ENCODE results near the gene SAMD4A.

SAMD4A gene

GRCh38 chr14:54829486-54830224, 262.7 kb downstream of the SAMD4A start:
- no peak for DNase-seq (ENCODE audit: low read depth)
- no peak for TF ChIP-seq CTCF (IDR thresholded peaks at IDR 0.05; ENCODE audit: low read depth, low read length, missing control alignments)
- in situ Hi-C loops (cut with HindIII; ENCODE audit: low sequenced_read_pairs), result no loop called here
- no peak overlapping the region for H3K4me3 ChIP-seq (ENCODE audit: low read depth, low read length)

GRCh38 chr14:54830650-54831049, 263.7 kb downstream of the SAMD4A start:
- DNase-seq (ENCODE audit: low read depth), result no peak
- no peak for TF ChIP-seq CTCF (IDR thresholded peaks at IDR 0.05; ENCODE audit: low read depth, low read length, missing control alignments)
- no peak overlapping the region for H3K4me3 ChIP-seq (ENCODE audit: low read depth, low read length)
- in situ Hi-C loops (cut with HindIII; ENCODE audit: low sequenced_read_pairs), result no loop called here

- in situ Hi-C loops (cut with HindIII; ENCODE audit: low sequenced_read_pairs), result no loop called here
- TF ChIP-seq CTCF (IDR thresholded peaks at IDR 0.05; ENCODE audit: low read depth, low read length, missing control alignments), result no peak
- no peak overlapping the region for H3K4me3 ChIP-seq (ENCODE audit: low read depth, low read length)
Observed at GRCh38 chr14:54834081-54834480, 267.2 kb downstream of the SAMD4A start.

GRCh38 chr14:54834727-54835126, 267.8 kb downstream of the SAMD4A start:
- DNase-seq (ENCODE audit: low read depth), result no peak
- no peak for TF ChIP-seq CTCF (IDR thresholded peaks at IDR 0.05; ENCODE audit: low read depth, low read length, missing control alignments)
- in situ Hi-C loops (cut with HindIII; ENCODE audit: low sequenced_read_pairs), result no loop called here
- no peak overlapping the region for H3K4me3 ChIP-seq (ENCODE audit: low read depth, low read length)

More at GRCh38 chr14:54834081-54834480, 267.2 kb downstream of the SAMD4A start:
- DNase-seq (ENCODE audit: low read depth), result no peak

- in situ Hi-C loops (cut with HindIII; ENCODE audit: low sequenced_read_pairs), result no loop called here
- no peak overlapping the region for H3K4me3 ChIP-seq (ENCODE audit: low read depth, low read length)
- DNase-seq (ENCODE audit: low read depth), result no peak
- no peak for TF ChIP-seq CTCF (IDR thresholded peaks at IDR 0.05; ENCODE audit: low read depth, low read length, missing control alignments)
Observed at GRCh38 chr14:54836231-54836630, 269.3 kb downstream of the SAMD4A start.

- DNase-seq (ENCODE audit: low read depth), result no peak
- H3K4me3 ChIP-seq (ENCODE audit: low read depth, low read length), result no peak overlapping the region
- no peak for TF ChIP-seq CTCF (IDR thresholded peaks at IDR 0.05; ENCODE audit: low read depth, low read length, missing control alignments)
- in situ Hi-C loops (cut with HindIII; ENCODE audit: low sequenced_read_pairs), result no loop called here
Observed at GRCh38 chr14:54837508-54838149, 270.7 kb downstream of the SAMD4A start.
